Measurements from ENCODE around the gene OTOGL.

The OTOGL gene

DNA sequence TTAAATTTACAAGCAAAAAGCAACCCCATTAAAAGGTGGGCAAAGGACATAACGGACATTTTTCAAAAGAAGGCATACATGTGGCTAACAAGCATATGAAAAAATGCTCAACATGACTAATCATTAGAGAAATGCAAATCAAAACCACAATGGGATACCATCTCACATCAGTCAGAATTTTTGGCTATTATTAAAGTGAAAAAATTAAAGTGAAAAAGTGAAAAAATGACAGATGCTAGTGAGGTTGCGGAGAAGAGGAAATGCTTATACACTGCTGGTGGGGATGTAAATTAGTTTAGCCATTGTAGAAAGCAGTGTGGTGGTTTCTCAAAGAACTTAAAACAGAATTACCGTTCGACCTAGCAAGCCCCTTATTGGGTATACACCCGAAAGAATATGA, 7.9 kb downstream of the OTOGL start:
- Histone ChIP-seq H3K27ac (ENCODE audit: low read length, poor library complexity, severe bottlenecking) (no peak overlapping the region), H3K23ac (ENCODE audit: low read length in 2 of 2) (no peak overlapping the region), H4K8ac (ENCODE audit: low read length) (no peak overlapping the region), H2BK12ac (ENCODE audit: low read length in 2 of 2) (no peak overlapping the region), H2BK15ac (ENCODE audit: low read depth, poor library complexity, severe bottlenecking) (no peak overlapping the region), H3K4me1 (ENCODE audit: control insufficient read depth, insufficient read depth, low read depth, low read length) (no peaks in the 10 kb centered on the region), H2BK5ac (ENCODE audit: low read depth, low read length, poor library complexity, severe bottlenecking) (no peak overlapping the region), H4K91ac (ENCODE audit: low read length) (no peak overlapping the region), H2AK5ac (ENCODE audit: low read length, severe bottlenecking) (no peak overlapping the region), H2BK120ac (ENCODE audit: low read depth, low read length) (no peak overlapping the region), H3K9me3 (ENCODE audit: control insufficient read depth, low read length) (no peaks in the 10 kb centered on the region), H3K18ac (ENCODE audit: low read depth in 1 of 2, low read length in 2 of 2) (no peak overlapping the region), H3K4me2 (ENCODE audit: low read length, poor library complexity, severe bottlenecking) (no peak overlapping the region), H3K27me3 (ENCODE audit: control insufficient read depth in 1 of 2, insufficient read depth in 1 of 2, low read length in 2 of 2) (no peaks in the 10 kb centered on the region), H3K4ac (ENCODE audit: low read depth in 1 of 2, low read length in 2 of 2) (no peak overlapping the region), H2AFZ (ENCODE audit: low read depth, low read length) (no peak overlapping the region), H3K14ac (ENCODE audit: low read length in 2 of 2) (no peak overlapping the region), H3K79me1 (replicated peaks; ENCODE audit: low read length, poor library complexity, severe bottlenecking) (no peaks in the 10 kb centered on the region), H3K9ac (ENCODE audit: low read length) (no peak overlapping the region), H3K4me3 (ENCODE audit: insufficient read depth in 1 of 2, low read depth in 1 of 2, low read length in 2 of 2) (no peak overlapping the region), H3K36me3 (ENCODE audit: control insufficient read depth in 1 of 2, insufficient read depth in 2 of 2, low read depth in 1 of 2, low read length in 2 of 2) (no peaks in the 10 kb centered on the region)
- 92% methylated on average over 4 of the region's 5 CpGs for WGBS
- no peak for DNase-seq

DNA sequence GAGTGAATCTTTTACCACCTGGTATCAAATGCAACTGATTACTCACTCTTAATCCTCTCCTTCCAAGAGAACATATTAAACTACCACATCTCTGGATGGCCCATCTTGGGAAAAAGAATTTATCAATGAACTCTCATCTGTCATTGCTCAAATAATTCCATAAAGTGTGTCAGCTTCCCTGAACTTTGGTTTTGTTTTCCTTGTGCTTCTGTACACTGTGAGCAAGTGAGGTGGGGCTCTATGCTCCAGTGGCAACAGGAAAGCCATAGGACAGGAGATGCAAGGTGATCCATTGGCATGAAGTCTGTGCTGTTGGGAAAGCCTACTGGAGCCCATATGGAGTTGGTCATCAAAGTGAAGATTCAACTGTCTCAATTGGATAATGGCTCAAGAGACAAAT, 17.4 kb downstream of the OTOGL start:
- H3K36me3 ChIP-seq (ENCODE audit: control insufficient read depth in 1 of 2, insufficient read depth in 2 of 2, low read depth in 1 of 2, low read length in 2 of 2), result no peaks in the 10 kb centered on the region
- H3K9ac ChIP-seq (ENCODE audit: low read length), result no peak overlapping the region
- no peaks in the 10 kb centered on the region for H3K79me1 ChIP-seq (replicated peaks; ENCODE audit: low read length, poor library complexity, severe bottlenecking)
- no peak overlapping the region for H2BK15ac ChIP-seq (ENCODE audit: low read depth, poor library complexity, severe bottlenecking)
- H3K14ac ChIP-seq (ENCODE audit: low read length in 2 of 2), result no peak overlapping the region
- H3K4me2 ChIP-seq (ENCODE audit: low read length, poor library complexity, severe bottlenecking), result no peak overlapping the region
- no peak overlapping the region for H4K8ac ChIP-seq (ENCODE audit: low read length)
- H2AK5ac ChIP-seq (ENCODE audit: low read length, severe bottlenecking), result no peak overlapping the region
- H2BK12ac ChIP-seq (ENCODE audit: low read length in 2 of 2), result no peak overlapping the region
- no peak overlapping the region for H3K4me3 ChIP-seq (ENCODE audit: insufficient read depth in 1 of 2, low read depth in 1 of 2, low read length in 2 of 2)
- no peak overlapping the region for H3K4ac ChIP-seq (ENCODE audit: low read depth in 1 of 2, low read length in 2 of 2)
- no peak overlapping the region for H3K27ac ChIP-seq (ENCODE audit: low read length, poor library complexity, severe bottlenecking)
- no peaks in the 10 kb centered on the region for H3K27me3 ChIP-seq (ENCODE audit: control insufficient read depth in 1 of 2, insufficient read depth in 1 of 2, low read length in 2 of 2)
- H4K91ac ChIP-seq (ENCODE audit: low read length), result no peak overlapping the region
- no peak overlapping the region for H3K23ac ChIP-seq (ENCODE audit: low read length in 2 of 2)
- no peak overlapping the region for H2BK5ac ChIP-seq (ENCODE audit: low read depth, low read length, poor library complexity, severe bottlenecking)
- DNase-seq, result no peak
- H2AFZ ChIP-seq (ENCODE audit: low read depth, low read length), result no peak overlapping the region
- no peak overlapping the region for H2BK120ac ChIP-seq (ENCODE audit: low read depth, low read length)
- no peak overlapping the region for H3K18ac ChIP-seq (ENCODE audit: low read depth in 1 of 2, low read length in 2 of 2)
- no peaks in the 10 kb centered on the region for H3K4me1 ChIP-seq (ENCODE audit: control insufficient read depth, insufficient read depth, low read depth, low read length)
- H3K9me3 ChIP-seq (ENCODE audit: control insufficient read depth, low read length), result no peaks in the 10 kb centered on the region

DNA sequence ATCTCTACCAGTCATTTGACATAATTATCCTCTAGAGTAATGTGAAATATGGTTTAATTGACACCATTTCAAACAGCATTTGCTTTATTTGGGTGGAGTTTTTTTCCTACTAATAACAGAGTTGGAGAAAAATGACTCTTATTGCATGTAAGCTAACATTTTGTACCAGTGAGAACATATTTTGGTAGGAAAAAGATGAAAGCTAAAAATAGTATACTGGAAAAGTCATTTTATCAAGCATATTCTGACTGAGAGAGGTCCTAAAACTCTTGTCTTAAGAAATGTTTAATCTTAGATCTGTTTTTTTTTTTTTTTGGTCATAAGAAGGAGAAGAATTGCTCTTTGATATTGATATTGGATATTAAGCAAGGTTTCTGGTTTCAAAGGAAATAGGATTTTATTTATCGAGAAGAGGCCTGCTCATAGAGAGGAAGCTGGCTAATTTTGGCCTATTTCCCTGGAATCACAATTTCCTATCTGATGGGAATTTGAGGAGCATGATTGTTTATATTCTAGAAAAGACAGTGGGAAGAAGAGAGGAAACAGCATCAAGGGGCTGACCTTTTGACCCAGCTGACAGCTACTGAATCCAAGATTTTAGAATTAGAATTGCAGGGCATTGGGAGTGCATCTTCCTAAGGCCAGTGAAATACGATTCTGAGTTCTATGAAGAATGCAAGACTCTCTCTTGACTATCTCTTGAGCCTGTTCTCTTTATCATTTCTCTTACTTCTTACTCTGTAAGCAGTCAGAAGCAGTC, 19.4 kb downstream of the OTOGL start:
- no peak overlapping the region for H2BK120ac ChIP-seq (ENCODE audit: low read depth, low read length)
- 61% methylated on average over 2 of the region's 2 CpGs for WGBS
- H3K36me3 ChIP-seq (ENCODE audit: control insufficient read depth in 1 of 2, insufficient read depth in 2 of 2, low read depth in 1 of 2, low read length in 2 of 2), result no peaks in the 10 kb centered on the region

DNA sequence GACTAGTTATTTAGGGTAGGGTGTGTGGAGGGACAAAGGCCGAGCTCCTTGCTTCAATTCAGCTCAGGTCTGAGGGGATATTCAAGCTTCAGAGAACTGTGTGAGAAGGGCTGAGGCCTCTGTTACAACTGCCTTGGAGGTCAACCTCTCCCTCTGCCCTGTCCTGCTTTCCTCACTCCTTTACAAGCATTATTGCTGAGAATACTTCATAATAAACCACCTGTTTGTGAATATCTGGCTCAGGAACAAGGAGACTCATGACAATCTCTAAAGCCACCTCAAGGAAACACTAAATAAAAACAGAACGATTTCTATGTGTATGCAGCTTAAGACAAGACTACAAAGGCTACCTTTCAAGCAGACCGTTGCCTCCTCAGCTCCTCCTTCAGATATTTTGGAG, 21.7 kb downstream of the OTOGL start:
- H3K4ac ChIP-seq (ENCODE audit: low read depth in 1 of 2, low read length in 2 of 2), result no peak overlapping the region
- no peak overlapping the region for H2BK15ac ChIP-seq (ENCODE audit: low read depth, poor library complexity, severe bottlenecking)
- no peak overlapping the region for H2AK5ac ChIP-seq (ENCODE audit: low read length, severe bottlenecking)
- no peak overlapping the region for H3K27ac ChIP-seq (ENCODE audit: low read length, poor library complexity, severe bottlenecking)
- H3K23ac ChIP-seq (ENCODE audit: low read length in 2 of 2), result no peak overlapping the region
- DNase-seq, result no peak
- H3K4me2 ChIP-seq (ENCODE audit: low read length, poor library complexity, severe bottlenecking), result no peak overlapping the region
- no peak overlapping the region for H3K4me3 ChIP-seq (ENCODE audit: insufficient read depth in 1 of 2, low read depth in 1 of 2, low read length in 2 of 2)
- no peak overlapping the region for H3K18ac ChIP-seq (ENCODE audit: low read depth in 1 of 2, low read length in 2 of 2)
- no peaks in the 10 kb centered on the region for H3K79me1 ChIP-seq (replicated peaks; ENCODE audit: low read length, poor library complexity, severe bottlenecking)
- WGBS, result 91% methylated on average over 3 of the region's 3 CpGs
- no peak overlapping the region for H2BK5ac ChIP-seq (ENCODE audit: low read depth, low read length, poor library complexity, severe bottlenecking)
- H3K36me3 ChIP-seq (ENCODE audit: control insufficient read depth in 1 of 2, insufficient read depth in 2 of 2, low read depth in 1 of 2, low read length in 2 of 2), result no peaks in the 10 kb centered on the region
- no peak overlapping the region for H2AFZ ChIP-seq (ENCODE audit: low read depth, low read length)
- H2BK120ac ChIP-seq (ENCODE audit: low read depth, low read length), result no peak overlapping the region
- H2BK12ac ChIP-seq (ENCODE audit: low read length in 2 of 2), result no peak overlapping the region
- H4K91ac ChIP-seq (ENCODE audit: low read length), result no peak overlapping the region
- H3K4me1 ChIP-seq (ENCODE audit: control insufficient read depth, insufficient read depth, low read depth, low read length), result no peaks in the 10 kb centered on the region
- no peak overlapping the region for H3K14ac ChIP-seq (ENCODE audit: low read length in 2 of 2)
- H4K8ac ChIP-seq (ENCODE audit: low read length), result no peak overlapping the region
- H3K9ac ChIP-seq (ENCODE audit: low read length), result no peak overlapping the region
- H3K27me3 ChIP-seq (ENCODE audit: control insufficient read depth in 1 of 2, insufficient read depth in 1 of 2, low read length in 2 of 2), result no peaks in the 10 kb centered on the region
- H3K9me3 ChIP-seq (ENCODE audit: control insufficient read depth, low read length), result no peaks in the 10 kb centered on the region

More for the DNA sequence above, 19.4 kb downstream of the OTOGL start:
- Histone ChIP-seq H3K4me1 (ENCODE audit: control insufficient read depth, insufficient read depth, low read depth, low read length) (no peaks in the 10 kb centered on the region), H3K9ac (ENCODE audit: low read length) (no peak overlapping the region), H2AK5ac (ENCODE audit: low read length, severe bottlenecking) (no peak overlapping the region), H3K27me3 (ENCODE audit: control insufficient read depth in 1 of 2, insufficient read depth in 1 of 2, low read length in 2 of 2) (no peaks in the 10 kb centered on the region), H3K14ac (ENCODE audit: low read length in 2 of 2) (no peak overlapping the region), H4K91ac (ENCODE audit: low read length) (no peak overlapping the region), H2BK5ac (ENCODE audit: low read depth, low read length, poor library complexity, severe bottlenecking) (no peak overlapping the region), H3K23ac (ENCODE audit: low read length in 2 of 2) (no peak overlapping the region), H3K79me1 (replicated peaks; ENCODE audit: low read length, poor library complexity, severe bottlenecking) (no peaks in the 10 kb centered on the region), H3K27ac (ENCODE audit: low read length, poor library complexity, severe bottlenecking) (no peak overlapping the region), H2AFZ (ENCODE audit: low read depth, low read length) (no peak overlapping the region), H3K9me3 (ENCODE audit: control insufficient read depth, low read length) (no peaks in the 10 kb centered on the region), H2BK12ac (ENCODE audit: low read length in 2 of 2) (no peak overlapping the region), H3K4me3 (ENCODE audit: insufficient read depth in 1 of 2, low read depth in 1 of 2, low read length in 2 of 2) (no peak overlapping the region), H3K4ac (ENCODE audit: low read depth in 1 of 2, low read length in 2 of 2) (no peak overlapping the region), H3K18ac (ENCODE audit: low read depth in 1 of 2, low read length in 2 of 2) (no peak overlapping the region), H4K8ac (ENCODE audit: low read length) (peak overlapping the region; percentile 75), H2BK15ac (ENCODE audit: low read depth, poor library complexity, severe bottlenecking) (no peak overlapping the region), H3K4me2 (ENCODE audit: low read length, poor library complexity, severe bottlenecking) (no peak overlapping the region)
- no peak for DNase-seq
